Measurements from ENCODE around the gene USP28.
"Not testable (repeated sequence)": the region's sequence is repeated elsewhere in the genome, so short reads cannot be mapped to it uniquely, and the experiment has no call there.

The USP28 gene

DNA sequence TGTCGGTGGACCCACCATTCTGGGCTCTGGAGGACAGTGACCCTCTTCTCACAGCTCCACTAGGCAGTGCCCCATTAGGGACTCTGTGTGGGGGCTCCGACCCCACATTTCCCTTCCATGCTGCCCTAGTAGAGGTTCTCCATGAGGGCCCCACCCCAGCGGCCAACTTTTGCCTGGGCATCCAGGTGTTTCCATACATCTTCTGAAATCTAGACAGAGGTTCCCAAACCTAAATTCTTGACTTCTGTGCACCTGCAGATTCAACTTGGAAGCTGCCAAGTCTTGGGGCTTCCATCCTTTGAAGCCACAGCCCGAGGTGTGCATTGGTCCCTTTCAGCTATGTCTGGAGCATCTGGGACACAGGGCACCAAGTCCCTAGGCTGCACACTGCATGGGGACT, 4.1 kb upstream of the USP28 start:
- not testable (repeated sequence) for DNase-seq (ENCODE audit: low read depth in 1 of 2, low spot score in 1 of 2)

DNA sequence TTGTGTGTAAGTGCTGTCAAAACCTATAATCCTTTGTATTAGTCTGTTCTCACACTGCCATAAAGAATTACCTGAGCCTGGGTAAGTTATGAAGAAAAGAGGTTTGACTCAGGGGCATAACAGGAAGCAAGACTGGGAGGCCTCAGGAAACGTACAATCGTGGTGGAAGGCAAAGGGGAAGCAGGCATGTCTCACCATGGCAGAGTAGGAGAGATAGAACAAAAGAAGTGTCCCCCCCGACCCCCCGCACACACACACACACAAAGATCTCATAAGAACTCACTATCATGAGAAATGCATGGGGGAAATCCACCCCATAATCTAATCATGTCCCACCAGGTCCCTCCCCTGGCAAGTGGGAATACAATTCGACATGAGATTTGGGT, 2.3 kb upstream of the USP28 start:
- DNase-seq (ENCODE audit: low read depth in 1 of 2, low spot score in 1 of 2), result no peak

DNA sequence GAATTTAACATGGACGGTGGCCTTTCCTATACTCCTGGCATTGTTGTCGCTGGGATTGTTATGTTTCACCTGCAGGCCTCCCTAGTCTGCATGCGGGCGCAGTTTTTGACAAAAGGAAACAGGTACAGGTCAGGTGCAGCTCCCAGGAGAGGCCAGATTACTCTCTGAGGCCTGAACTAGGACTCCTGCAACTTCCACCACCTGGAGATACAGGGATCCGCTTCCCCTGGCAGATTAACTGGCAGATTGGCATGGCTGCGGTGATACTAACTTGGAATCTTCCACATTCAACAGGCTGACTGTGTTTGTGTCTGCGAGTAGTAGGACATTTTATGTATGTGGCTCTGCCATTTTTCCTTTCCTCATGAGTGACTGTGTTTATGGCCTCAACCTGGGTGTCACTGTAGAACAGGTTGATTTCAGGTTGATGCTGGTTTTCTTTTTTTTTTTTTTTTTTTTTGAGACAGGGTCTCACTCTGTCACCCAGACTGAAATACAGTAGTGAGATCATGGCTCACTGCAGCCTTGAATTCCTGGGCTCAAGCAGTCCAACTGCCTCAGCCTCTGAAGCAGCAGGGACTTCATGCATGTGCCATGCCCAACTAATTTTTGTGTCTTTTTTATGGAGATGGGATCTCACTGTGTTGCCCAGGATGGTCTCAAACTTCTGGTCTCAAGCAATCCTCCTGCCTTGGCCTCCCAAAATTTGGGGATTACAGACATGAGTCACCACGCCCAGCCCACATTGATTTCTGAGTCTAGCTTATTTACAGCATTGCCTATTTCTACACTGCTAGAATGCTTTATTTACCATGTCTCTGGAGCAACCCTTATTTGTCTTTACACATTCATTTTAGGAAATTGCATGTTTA, 1.7 kb upstream of the USP28 start:
- no peak for DNase-seq (ENCODE audit: low read depth in 1 of 2, low spot score in 1 of 2)

DNA sequence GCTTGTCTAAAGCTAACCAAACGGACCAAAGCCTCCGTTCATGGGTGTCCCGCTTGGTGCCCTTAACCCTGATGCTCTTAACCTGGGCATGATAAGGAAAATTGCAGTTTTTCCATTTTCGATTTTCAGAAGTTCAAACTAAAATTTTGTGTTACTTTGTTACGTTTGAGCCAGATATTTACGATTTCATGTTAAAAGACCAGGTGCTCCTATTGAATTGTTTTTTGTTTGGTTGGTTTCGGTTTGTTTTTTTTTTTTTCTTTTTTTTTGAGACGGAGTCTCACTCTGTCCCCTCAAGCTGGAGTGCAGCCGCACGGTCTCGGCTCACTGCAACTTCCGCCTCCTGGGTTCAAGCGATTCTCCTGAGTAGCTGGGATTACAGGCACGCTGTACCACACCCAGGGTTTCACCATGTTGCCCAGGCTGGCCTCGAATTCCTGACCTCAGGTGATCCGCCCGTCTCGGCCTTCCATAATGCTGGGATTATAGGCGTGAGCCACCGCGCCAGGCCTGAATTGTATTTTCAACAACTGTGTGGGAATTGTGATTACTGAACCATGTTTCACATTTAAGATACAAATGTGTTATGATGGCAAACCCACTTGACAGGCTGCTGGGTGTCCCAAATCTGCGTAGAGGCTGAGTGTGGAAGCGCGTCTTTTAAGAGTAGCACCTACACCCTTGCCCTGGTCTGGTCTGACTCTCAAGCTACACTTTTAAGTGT, 864 bp upstream of the USP28 start:
- no peak for DNase-seq (ENCODE audit: low read depth in 1 of 2, low spot score in 1 of 2)

DNA sequence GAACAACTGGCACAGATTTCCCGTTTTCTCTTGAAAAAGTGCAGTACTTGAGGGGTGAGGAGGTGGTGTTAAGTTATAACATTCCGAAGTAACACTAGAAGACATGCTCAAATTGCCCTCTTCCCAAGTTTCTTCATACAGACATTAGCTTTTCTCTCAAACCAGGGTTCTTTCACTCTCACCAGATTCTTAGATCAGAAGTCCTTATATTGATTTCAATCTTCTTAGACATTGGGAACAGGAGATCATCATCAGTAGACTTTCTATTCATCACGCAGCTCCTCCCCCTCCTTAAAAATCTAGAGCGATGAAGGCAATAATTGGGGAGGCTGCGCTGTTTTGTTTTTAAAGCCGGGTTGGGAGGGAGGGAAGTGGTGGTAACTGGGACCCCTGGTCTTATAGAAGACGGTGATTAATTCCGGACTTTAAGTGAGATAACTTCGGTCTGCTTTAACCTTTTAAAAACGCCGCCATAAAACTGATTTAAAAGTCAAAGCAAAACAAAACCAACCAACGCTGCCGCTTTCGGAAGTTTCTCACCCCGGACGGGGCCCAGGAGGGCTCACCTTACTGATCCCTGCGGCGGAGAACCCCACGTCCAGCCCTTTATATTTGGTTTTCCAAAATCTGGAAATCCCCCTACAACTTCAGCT, 665 bp downstream of the USP28 start:
- DNase-seq (ENCODE audit: low read depth in 1 of 2, low spot score in 1 of 2), result peak in 1 of 2 donors; percentile 13

DNA sequence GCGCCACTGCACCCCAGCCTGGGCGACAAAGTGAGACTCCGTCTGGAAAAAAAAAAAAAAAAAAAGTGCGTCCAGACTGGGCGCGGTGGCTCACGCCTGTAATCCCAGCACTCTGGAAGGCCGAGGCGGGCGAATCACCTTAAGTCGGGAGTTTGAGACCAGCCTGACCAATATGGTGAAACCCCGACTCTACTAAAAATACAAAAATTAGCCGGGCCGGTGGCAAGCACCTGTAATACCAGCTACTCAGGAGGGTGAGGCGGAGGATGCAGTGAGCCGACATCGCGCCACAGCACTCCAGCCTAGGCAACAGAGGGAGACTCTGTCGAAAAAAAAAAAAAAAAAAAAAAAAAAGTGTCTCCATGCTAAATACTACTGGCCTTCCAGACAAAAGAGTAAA, 1.3 kb downstream of the USP28 start:
- DNase-seq (ENCODE audit: low read depth in 1 of 2, low spot score in 1 of 2), result no peak

DNA sequence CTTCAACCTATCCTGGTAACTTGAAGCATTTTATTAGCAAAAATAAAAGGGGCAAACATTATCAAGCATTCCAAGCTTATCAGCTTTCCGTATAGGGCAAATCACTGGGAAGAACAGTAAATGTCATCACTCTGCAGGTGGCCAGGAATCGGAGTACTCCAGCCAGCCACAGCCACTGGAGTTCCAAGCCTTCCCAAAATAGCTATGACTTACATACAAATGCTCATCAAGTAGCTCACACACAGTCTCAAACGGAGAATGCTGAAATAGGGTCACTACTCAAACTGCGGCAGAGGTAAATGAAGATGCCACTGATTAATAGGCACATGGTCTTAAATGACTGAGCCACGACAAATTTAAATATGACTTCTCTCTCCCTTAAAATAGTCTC, 2.1 kb downstream of the USP28 start:
- DNase-seq (ENCODE audit: low read depth in 1 of 2, low spot score in 1 of 2), result no peak

DNA sequence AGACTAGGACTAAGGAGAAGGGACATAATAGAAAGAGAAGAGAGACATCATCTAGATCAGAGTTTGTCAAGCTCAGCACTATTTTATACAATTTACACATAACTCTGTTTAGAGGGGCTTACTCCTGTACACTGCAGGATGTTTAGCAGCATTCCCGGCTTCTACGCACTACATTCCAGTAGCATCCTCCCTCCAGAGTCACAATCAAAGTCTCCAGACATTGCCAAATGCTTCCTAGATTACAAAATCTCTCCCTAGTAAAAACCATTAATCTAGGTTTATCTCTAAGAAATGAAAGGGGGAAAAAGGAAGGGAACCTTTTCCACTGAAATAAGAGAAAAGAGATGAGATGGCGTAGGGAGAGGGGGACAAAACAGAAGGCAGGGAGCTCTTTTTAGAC, 4.0 kb downstream of the USP28 start:
- no peak for DNase-seq (ENCODE audit: low read depth in 1 of 2, low spot score in 1 of 2)

DNA sequence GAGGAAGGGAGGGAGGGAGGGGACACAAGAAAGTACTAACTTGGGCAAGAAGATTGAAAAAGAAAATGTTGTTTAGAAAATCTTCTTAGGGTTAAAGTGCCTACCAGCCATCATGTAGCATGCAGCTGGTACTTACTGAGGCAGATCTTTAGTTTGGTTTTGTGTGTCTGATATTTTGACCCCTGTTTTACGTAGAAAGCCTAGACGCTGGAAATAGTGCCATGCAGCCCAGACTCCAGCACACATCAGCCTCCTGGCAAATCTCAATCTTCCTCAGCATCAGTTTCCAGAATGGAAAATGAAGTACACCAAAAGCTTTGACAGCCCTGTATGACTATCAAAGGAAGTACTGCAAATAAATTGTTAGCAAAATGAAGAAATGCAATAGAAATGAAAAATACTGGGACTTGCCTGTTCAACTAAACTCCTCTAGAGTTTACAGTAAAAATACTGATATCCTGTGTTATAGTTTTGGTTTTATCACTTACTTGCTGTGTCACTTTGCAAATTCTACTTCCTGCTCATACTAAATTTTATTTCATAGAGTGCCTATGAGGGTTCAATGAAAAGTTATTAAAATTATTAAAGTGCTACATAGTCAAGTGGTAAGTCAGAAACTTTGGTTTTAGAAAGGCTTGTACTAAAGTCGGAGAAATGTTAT, 7.4 kb downstream of the USP28 start:
- DNase-seq (ENCODE audit: low read depth in 1 of 2, low spot score in 1 of 2), result no peak

DNA sequence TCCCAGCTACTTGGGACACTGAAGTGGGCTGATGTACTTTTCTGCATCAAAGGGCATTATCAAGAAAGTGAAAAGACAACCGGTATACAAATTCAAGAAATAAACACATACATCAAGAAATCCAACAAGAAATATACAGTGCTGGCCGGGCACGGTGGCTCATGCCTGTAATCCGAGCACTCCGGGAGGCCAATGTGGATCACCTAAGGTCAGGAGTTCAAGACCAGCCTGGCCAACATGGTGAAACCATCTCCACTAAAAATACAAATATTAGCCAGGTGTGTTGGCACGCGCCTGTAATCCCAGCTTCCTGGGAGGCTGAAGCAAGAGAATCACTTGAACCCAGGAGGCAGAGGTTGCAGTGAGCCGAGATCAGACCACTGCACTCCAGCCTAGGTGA, 9.5 kb downstream of the USP28 start:
- DNase-seq (ENCODE audit: low read depth in 1 of 2, low spot score in 1 of 2), result no peak

DNA sequence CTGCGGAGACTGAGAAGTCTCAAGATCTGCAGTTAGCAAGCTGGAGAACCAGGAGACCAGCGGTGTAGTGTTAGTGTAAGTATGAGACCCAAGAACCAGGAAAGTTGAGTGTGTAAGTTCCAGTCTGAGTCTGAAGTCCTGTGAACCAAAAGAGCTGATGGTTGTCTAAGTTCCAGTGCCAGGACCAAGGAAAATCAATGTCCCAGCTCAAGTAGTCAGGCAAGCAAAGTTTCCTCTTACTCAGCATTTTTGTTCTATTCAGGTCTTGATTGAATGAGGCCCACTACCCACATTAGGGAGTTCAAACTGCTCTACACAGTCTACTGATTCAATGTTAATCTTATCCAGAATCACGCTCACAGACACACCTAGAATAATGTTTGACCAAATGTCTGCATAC, 11.0 kb downstream of the USP28 start:
- DNase-seq (ENCODE audit: low read depth in 1 of 2, low spot score in 1 of 2), result no peak

DNA sequence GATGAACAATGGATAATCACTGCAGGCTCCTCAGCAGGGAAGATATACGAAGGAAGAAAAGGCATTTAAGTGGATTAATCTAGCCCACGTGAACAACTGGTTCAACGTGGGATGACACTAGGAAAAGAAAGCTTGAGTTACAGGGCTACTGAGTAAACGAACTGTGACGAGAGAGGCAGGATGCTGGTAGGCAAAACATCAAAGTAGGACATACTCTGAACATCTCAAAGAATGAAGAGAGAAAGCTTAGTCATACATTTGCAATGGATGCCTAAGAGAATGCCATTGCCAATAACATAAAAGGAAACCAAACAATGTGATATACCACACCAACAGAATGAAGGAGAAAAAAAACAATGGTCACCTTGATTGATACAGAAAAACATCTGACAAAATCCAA, 12.9 kb downstream of the USP28 start:
- DNase-seq (ENCODE audit: low read depth in 1 of 2, low spot score in 1 of 2), result no peak

DNA sequence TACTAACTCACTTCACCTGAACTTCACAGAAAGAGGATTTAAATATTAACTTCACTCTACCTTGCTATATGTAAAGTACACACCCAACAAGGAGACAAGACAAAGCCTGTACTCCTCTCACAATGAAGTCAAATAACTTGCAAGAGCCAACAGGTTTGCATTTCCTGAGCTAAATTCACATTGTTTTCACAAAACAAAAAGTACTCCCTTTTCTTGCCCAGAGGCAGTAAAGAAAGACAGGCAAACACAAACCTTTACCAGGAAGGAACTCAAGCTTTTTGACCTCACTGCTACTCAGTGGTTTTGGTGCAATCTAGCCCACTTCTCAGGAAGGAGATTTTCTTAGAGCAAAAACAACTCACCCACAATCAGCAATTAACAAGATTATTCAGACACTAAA, 15.7 kb downstream of the USP28 start:
- no peak for DNase-seq (ENCODE audit: low read depth in 1 of 2, low spot score in 1 of 2)

DNA sequence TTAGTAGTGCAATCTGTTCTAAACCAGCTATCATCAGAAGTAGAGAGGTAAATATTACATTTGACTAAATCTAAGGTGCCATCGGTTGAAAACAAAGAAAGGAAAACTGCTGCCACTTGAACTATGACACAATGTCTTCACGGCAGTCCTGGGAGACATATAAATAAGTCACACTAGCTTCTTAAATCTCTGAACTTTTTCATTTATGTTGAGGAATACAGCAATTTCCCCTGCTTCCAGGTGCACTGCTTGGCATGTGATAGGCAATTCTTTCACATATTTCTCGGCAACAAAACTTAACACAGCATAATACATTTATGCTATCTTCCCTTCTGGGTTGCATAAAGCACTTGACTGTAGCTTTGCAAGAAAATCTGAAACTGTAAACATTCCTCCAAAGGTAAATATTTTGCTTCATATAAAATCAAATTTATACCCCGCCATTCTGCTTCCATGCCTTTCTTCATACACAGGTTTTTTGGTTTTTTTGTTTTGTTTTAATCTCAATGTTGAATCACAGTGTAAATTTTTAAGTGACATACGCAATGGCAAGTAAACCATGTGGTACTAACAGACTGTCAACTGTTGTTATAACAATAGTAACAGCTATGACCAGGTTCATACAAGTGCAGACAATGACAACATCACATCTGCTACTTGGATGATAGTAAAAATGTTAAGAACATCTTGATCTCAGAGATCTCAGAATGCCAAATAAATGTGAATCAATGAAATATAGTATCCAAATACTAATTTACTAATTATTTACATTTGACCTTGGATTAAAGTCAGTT, 18.2 kb downstream of the USP28 start:
- no peak for DNase-seq (ENCODE audit: low read depth in 1 of 2, low spot score in 1 of 2)

DNA sequence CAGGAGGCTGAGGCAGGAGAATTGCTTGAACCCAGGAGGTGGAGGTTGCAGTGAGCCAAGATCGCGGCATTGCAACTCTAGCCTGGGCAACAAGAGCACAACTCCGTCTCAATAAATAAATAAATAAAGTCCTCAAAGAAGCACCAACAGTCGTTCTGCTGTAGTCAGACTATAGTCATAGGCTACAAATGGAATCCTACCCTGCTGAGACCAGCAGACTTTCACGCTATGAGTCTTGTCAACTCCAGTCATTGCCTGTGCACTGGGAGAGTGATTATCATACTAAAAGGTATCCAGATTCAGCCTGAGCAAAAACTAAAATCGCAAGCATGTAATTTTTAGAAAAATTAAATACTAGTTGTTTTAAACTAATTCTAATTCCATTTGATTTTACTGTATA, 19.6 kb downstream of the USP28 start:
- no peak for DNase-seq (ENCODE audit: low read depth in 1 of 2, low spot score in 1 of 2)

DNA sequence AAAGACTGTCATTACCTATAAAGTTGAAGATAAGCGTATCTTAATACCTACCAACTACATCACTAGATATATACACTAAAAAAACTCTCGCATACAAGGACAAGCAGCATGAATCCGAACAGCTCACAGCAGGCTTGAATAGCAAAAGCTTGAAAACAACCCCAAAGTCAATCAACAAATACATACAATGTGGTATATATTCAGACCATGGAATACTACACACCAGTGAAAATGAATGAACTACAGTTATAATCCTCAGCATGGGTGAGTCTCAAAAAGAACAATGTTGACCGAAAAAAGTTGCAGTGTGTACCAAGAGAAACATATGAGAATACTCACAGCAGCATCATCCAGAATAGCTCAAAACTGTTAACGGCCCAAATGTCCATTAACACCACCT, 25.2 kb downstream of the USP28 start:
- no peak for DNase-seq (ENCODE audit: low read depth in 1 of 2, low spot score in 1 of 2)

DNA sequence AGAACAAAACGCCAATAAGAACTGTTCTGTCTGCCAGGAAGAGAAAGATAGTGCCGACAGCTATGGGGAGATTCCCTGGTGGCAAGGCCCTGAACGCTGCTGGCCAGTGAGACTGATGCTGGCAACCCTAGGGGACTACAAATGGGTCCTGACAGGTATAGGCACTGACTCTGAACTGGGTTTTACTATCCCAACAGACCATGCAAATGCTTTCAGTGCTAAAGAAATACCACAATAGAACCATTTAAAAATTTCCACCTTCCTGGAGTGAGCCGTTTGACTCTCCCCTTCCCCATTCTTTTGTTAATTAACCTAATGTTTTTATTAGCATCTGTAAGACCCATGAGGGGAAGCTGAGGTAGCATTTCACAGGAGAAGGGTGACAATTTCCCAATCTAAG, 25.7 kb downstream of the USP28 start:
- no peak for DNase-seq (ENCODE audit: low read depth in 1 of 2, low spot score in 1 of 2)

DNA sequence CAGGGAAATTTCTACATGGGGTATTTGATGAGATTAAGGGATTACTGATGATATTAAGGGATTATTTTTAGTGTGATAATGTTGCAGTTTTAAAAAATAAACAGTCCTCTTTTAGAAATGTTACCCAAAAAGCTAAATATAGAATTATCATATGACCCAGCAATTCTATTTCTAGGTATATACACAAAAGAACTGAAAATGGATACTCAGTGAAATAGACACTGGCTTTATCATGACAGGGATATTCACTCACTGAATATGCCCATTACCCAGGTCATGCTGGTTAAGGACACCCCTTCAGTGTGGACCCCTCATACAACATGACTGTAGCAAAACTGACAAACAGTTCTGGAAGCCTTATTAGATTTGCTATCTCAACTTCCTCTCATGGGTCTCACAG, 27.8 kb downstream of the USP28 start:
- no peak for DNase-seq (ENCODE audit: low read depth in 1 of 2, low spot score in 1 of 2)

DNA sequence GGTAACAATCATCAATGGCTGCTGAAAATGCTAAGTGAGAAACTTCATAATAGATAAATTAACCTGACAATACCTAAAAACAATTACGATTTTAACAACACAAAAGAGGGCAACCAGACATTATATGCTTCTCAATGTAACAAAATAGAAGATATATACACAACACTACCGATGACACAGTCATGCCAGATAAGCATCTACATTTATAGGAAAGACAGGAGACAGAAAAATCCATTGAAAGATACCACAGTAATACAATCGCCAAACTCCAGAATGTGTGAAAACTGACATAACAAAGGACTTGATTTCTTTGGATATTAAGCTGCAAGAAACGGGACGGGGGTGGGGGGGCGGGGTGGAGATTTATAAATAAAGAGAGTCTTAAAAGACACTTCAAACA, 28.3 kb downstream of the USP28 start:
- DNase-seq (ENCODE audit: low read depth in 1 of 2, low spot score in 1 of 2), result no peak

DNA sequence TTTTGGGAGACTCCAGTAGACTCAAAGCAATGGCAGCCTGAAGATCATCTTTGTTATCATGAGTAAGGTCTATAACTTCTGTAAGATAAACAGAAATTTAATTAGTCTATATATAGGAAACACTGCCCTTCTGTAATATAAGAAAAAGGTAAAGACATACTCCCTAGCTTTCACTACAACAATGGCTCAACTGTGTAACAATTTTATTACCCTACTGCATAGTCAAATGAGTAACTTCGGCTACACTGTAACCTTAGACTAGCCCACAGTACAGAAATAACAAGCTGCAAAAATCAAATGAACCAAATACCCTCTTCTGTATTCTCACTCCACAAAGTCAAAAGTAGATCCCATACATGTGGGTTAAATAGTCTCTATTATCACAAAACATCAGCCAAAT, 33.7 kb downstream of the USP28 start:
- DNase-seq (ENCODE audit: low read depth in 1 of 2, low spot score in 1 of 2), result no peak
